GM19452 (cell line): ENCODE results near the gene BPIFB6.

Experiments
- ATAC-seq: cut with Tn5 transposase; IDR thresholded peaks from one replicate; pipeline ENCODE4 v1.9.1; 2021; ENCODE audit not compliant: unreplicated experiment

BPIFB6 gene

GRCh38 chr20:33015700-33016580 is 15.5 kb upstream of the BPIFB6 start:
- ATAC-seq: no peak

- no peak for ATAC-seq
Observed at GRCh38 chr20:33016581-33017109, 14.8 kb upstream of the BPIFB6 start.

- ATAC-seq: no peak
Observed at GRCh38 chr20:33017542-33017941, 13.9 kb upstream of the BPIFB6 start.

GRCh38 chr20:33018169-33018931 is 13.1 kb upstream of the BPIFB6 start:
- no peak for ATAC-seq

- ATAC-seq: no peak
Observed at GRCh38 chr20:33019465-33020277, 11.8 kb upstream of the BPIFB6 start.

GRCh38 chr20:33020278-33021161 is 10.9 kb upstream of the BPIFB6 start:
- ATAC-seq: no peak

GRCh38 chr20:33021879-33022278 is 9.6 kb upstream of the BPIFB6 start:
- no peak for ATAC-seq

GRCh38 chr20:33022289-33022688 is 9.2 kb upstream of the BPIFB6 start:
- ATAC-seq: no peak

- ATAC-seq: no peak
Observed at GRCh38 chr20:33022694-33023438, 8.6 kb upstream of the BPIFB6 start.

- ATAC-seq: no peak
Observed at GRCh38 chr20:33023439-33024242, 7.8 kb upstream of the BPIFB6 start.

- ATAC-seq: no peak
Observed at GRCh38 chr20:33024243-33024560, 7.2 kb upstream of the BPIFB6 start.

GRCh38 chr20:33024609-33025317 is 6.7 kb upstream of the BPIFB6 start:
- ATAC-seq: no peak

- no peak for ATAC-seq
Observed at GRCh38 chr20:33025318-33025876, 6.1 kb upstream of the BPIFB6 start.

GRCh38 chr20:33026072-33026778 is 5.2 kb upstream of the BPIFB6 start:
- no peak for ATAC-seq

- ATAC-seq: no peak
Observed at GRCh38 chr20:33026779-33027759, 4.4 kb upstream of the BPIFB6 start.
